HCT116 (cell line): ENCODE results near the gene HERC3. TPM values are rescaled to one million over a fixed set of nuclear protein-coding genes. Genes with fewer than 3 reads are reported as not detected.

Experiments used
- ATAC-seq: fragments of 200-7000 bp; cut with Tn5 transposase; 2 replicates; pipeline ENCODE4 v1.9.1; 2020; ENCODE audit warnings: mild to moderate bottlenecking, moderate library complexity
- BruUV-seq: library from RNA; stranded (reverse); fragments of 400-500 nt; replicated peaks from 2 replicates; lab custom pipeline; 2021; lab: Mats Ljungman, UMichigan
- CTCF ChIA-PET: fragments of 300-600 bp; sonication (Branson Sonifier 250); formaldehyde crosslinking; loops from one replicate; lab custom pipeline; 2021; ENCODE audit warnings: antibody characterized with exemption; lab: Charles Lee
- POLR2A ChIA-PET: fragments of 300-600, 350-600 bp; sonication (Branson Sonifier 250); formaldehyde crosslinking; loops from one replicate; lab custom pipeline; 2021; ENCODE audit warnings: antibody characterized with exemption; lab: Charles Lee
- RAD21 ChIA-PET, 2 experiments: fragments of 300-600 bp; sonication (Branson Sonifier 250); formaldehyde crosslinking; loops; one replicate each; lab custom pipeline; 2023; ENCODE audit warnings: low total read pairs in 2 of 2; ENCODE audit not compliant: uncharacterized antibody in 2 of 2, unreplicated experiment in 2 of 2, low non-redundant PET in 1 of 2; lab: Charles Lee
- DNase-seq: peaks from one replicate; pipeline ENCODE4 v3.0.0-alpha.2; 2010; ENCODE audit warnings: low read depth, low spot score
- H2AFZ ChIP-seq: fragments of 200-600 bp; shearing (Covaris generic), sonication (generic); 2 replicates; pipeline ENCODE4 v1.6.1; 2017; ENCODE audit warnings: low read depth, mixed run types, mixed read lengths, antibody characterized with exemption, low read length; ENCODE audit not compliant: poor library complexity, severe bottlenecking
- H3K27ac ChIP-seq: 2 replicates; pipeline ENCODE4 v1.5.1; 2012; ENCODE audit warnings: low read depth, low read length
- H3K27me3 ChIP-seq: fragments of 200-600 bp; sonication (generic); 2 replicates; pipeline ENCODE4 v1.6.1; 2016; ENCODE audit warnings: mixed run types, low read length, mixed read lengths; ENCODE audit not compliant: insufficient read depth
- H3K36me3 ChIP-seq, 2 experiments: fragments of 200-500 bp in 1 of 2; fragments of 200-600 bp in 1 of 2; sonication (Bioruptor generic) in 1 of 2; sonication (generic) in 1 of 2; 2 replicates each; pipeline versions ENCODE4 v1.5.1 to v1.6.1; 2014 to 2016; ENCODE audit warnings: low read length in 2 of 2, inconsistent platforms in 1 of 2, mixed read lengths in 1 of 2, mixed run types in 1 of 2; ENCODE audit not compliant: insufficient read depth in 2 of 2, control insufficient read depth in 1 of 2
- H3K4me1 ChIP-seq, 2 experiments: fragments of 200-600 bp in 1 of 2; sonication (generic) in 1 of 2; 2 replicates each; pipeline versions ENCODE4 v1.5.1 to v1.6.1; 2012 to 2017; ENCODE audit warnings: low read length in 2 of 2, inconsistent platforms in 1 of 2, mild to moderate bottlenecking in 1 of 2, mixed read lengths in 1 of 2, mixed run types in 1 of 2, moderate library complexity in 1 of 2; ENCODE audit not compliant: insufficient read depth in 2 of 2, control insufficient read depth in 1 of 2
- H3K4me2 ChIP-seq: fragments of 200-600 bp; sonication (generic); 2 replicates; pipeline ENCODE4 v1.6.1; 2017; ENCODE audit warnings: mixed run types, low read length, mixed read lengths
- H3K4me3 ChIP-seq, 2 experiments: fragments of 200-600 bp in 1 of 2; sonication (generic) in 1 of 2; replicated peaks in 1 of 2; 2 replicates each; pipeline ENCODE4 v1.5.1; 2011 to 2016; ENCODE audit warnings: low read length in 2 of 2, control low read depth in 1 of 2, low read depth in 1 of 2, mild to moderate bottlenecking in 1 of 2, mixed read lengths in 1 of 2, mixed run types in 1 of 2
- H3K79me2 ChIP-seq: fragments of 200-600 bp; sonication (generic); 2 replicates; pipeline ENCODE4 v1.6.1; 2017; ENCODE audit warnings: mild to moderate bottlenecking, mixed run types, low read length, moderate library complexity, mixed read lengths; ENCODE audit not compliant: insufficient read depth
- H3K9ac ChIP-seq: fragments of 200-600 bp; sonication (generic); 2 replicates; pipeline ENCODE4 v1.6.1; 2016; ENCODE audit warnings: low read length, mixed read lengths
- H3K9me2 ChIP-seq: fragments of 200-600 bp; sonication (generic), shearing (Covaris generic); 2 replicates; pipeline ENCODE4 v1.6.1; 2017; ENCODE audit warnings: mixed run types, mild to moderate bottlenecking, moderate library complexity; ENCODE audit not compliant: insufficient read depth
- H3K9me3 ChIP-seq, 2 experiments: fragments of 200-500 bp in 1 of 2; fragments of 200-600 bp in 1 of 2; sonication (Bioruptor generic) in 1 of 2; sonication (generic) in 1 of 2; 2 replicates each; pipeline ENCODE4 v1.6.1; 2014 to 2017; ENCODE audit warnings: low read length in 2 of 2, mixed read lengths in 2 of 2, inconsistent platforms in 1 of 2, low read depth in 1 of 2, mild to moderate bottlenecking in 1 of 2, mixed run types in 1 of 2, moderate library complexity in 1 of 2; ENCODE audit not compliant: control insufficient read depth in 1 of 2, insufficient read depth in 1 of 2
- H4K20me1 ChIP-seq: fragments of 200-600 bp; sonication (generic), shearing (Covaris generic); 2 replicates; pipeline ENCODE4 v1.6.1; 2017; ENCODE audit warnings: mixed run types, mild to moderate bottlenecking, moderate library complexity; ENCODE audit not compliant: insufficient read depth
- CBX3 ChIP-seq: IDR thresholded peaks from 2 replicates; pipeline ENCODE4 v1.6.1; 2012; ENCODE audit warnings: low read depth
- CEBPB ChIP-seq: IDR thresholded peaks from 2 replicates; pipeline ENCODE4 v1.6.1; 2012; ENCODE audit warnings: low read depth
- EGR1 ChIP-seq: IDR thresholded peaks from 2 replicates; pipeline ENCODE4 v1.6.1; 2012; ENCODE audit warnings: low read depth
- ELF1 ChIP-seq: IDR thresholded peaks from 2 replicates; pipeline ENCODE4 v1.6.1; 2012; ENCODE audit warnings: low read depth, borderline replicate concordance
- EZH2 ChIP-seq: fragments of 200-600 bp; sonication (generic); IDR thresholded peaks from 2 replicates; pipeline ENCODE4 v1.6.1; 2017; ENCODE audit warnings: antibody characterized with exemption, mixed run types
- EZH2phosphoT487 ChIP-seq: fragments of 200-600 bp; IDR thresholded peaks from 2 replicates; pipeline ENCODE4 v1.6.1; 2018; ENCODE audit warnings: antibody characterized with exemption, borderline replicate concordance
- JUND ChIP-seq: IDR thresholded peaks from 2 replicates; pipeline ENCODE4 v1.6.1; 2012
- POLR2AphosphoS5 ChIP-seq: IDR thresholded peaks from 2 replicates; pipeline ENCODE4 v1.6.1; 2011; ENCODE audit warnings: mild to moderate bottlenecking, low read depth, low read length, moderate library complexity
- RAD21 ChIP-seq: IDR thresholded peaks from 2 replicates; pipeline ENCODE4 v1.6.1; 2012; ENCODE audit warnings: low read depth, mild to moderate bottlenecking
- SIN3A ChIP-seq: IDR thresholded peaks from 2 replicates; pipeline ENCODE4 v1.6.1; 2012; ENCODE audit warnings: low read depth
- SP1 ChIP-seq: IDR thresholded peaks from 2 replicates; pipeline ENCODE4 v1.6.1; 2012; ENCODE audit warnings: low read depth
- TCF7L2 ChIP-seq: IDR thresholded peaks from 2 replicates; pipeline ENCODE4 v1.7.0; 2011; ENCODE audit warnings: borderline replicate concordance, inconsistent platforms; ENCODE audit not compliant: insufficient read depth, insufficient read length; ENCODE audit errors: extremely low read depth
- YY1 ChIP-seq: IDR thresholded peaks from 2 replicates; pipeline ENCODE4 v1.6.1; 2011; ENCODE audit warnings: low read length, low read depth, moderate library complexity, mild to moderate bottlenecking; ENCODE audit not compliant: insufficient replicate concordance; ENCODE audit errors: extremely low read depth
- ZFX ChIP-seq: fragments of 450-650 bp; IDR thresholded peaks from 2 replicates; pipeline ENCODE4 v1.6.1; 2017
- ZNF274 ChIP-seq: fragments of 200-500 bp; sonication (Bioruptor generic); IDR thresholded peaks from 2 replicates; pipeline ENCODE4 v1.6.1; 2014; ENCODE audit warnings: mild to moderate bottlenecking, low read depth, low read length, inconsistent platforms
- intact Hi-C: fragments of 100-400 bp; cut with micrococcal nuclease; formaldehyde crosslinking; loops from 2 replicates; pipeline ENCODE4 v1.10.0; 2022
- total RNA-seq: library from RNA; stranded (reverse); gene quantifications from one replicate; pipeline ENCODE4 v1.2.1, GENCODE V29; 2021; ENCODE audit not compliant: unreplicated experiment
- TF ChIP-seq, protein P1 (sequence below): IDR thresholded peaks from 2 replicates; pipeline ENCODE4 v1.6.1; 2012
- TF ChIP-seq, protein P2 (sequence below), 3 experiments: fragments of 200-600 bp in 1 of 3; sonication (generic) in 1 of 3; IDR thresholded peaks in 2 of 3; conservative IDR thresholded peaks in 1 of 3; 2 replicates each; pipeline ENCODE4 v1.5.1; 2012 to 2017; ENCODE audit warnings: low read depth in 2 of 3, low read length in 2 of 3, antibody characterized with exemption in 1 of 3, borderline replicate concordance in 1 of 3, control low read depth in 1 of 3, mild to moderate bottlenecking in 1 of 3, mixed read lengths in 1 of 3, mixed run types in 1 of 3, moderate library complexity in 1 of 3; ENCODE audit not compliant: insufficient read depth in 1 of 3
- TF ChIP-seq, protein P3 (sequence below): IDR thresholded peaks from 2 replicates; pipeline ENCODE4 v1.6.1; 2011; ENCODE audit warnings: mild to moderate bottlenecking, low read length, moderate library complexity; ENCODE audit not compliant: insufficient replicate concordance; ENCODE audit errors: extremely low read depth

The HERC3 gene
- total RNA-seq, 1 experiment from 2014 or later, result 10.8 TPM

DNA sequence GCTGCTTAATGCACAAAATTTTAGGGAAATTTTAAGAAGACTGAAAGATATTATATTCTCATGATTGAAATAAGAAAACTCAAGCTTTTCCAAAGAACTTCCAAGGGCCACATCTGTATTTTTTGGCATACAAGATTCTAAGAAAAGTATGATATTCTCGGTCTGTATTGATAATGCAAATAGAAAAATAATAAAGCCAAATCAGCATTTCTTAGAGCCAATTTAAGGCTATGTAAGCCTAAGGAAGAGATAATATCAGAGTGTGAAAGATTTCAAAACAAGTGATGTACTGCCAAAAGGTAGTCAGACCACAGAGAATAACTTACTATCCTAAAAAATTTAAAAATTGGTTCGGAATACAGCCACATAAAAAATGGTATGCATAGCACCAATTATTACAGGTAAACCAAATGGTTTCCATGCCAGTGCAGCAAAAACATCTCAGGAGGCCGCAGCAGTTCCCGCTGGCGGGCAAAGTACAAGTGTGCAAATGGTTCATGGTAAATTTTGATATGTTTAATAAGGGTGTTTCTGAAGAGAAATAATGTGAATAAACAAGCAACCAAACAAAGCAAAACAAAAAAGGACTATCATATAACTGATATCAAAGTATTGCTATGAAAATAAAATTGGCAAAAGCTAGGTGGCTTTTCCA is 140.6 kb downstream of the HERC3 start:
- no peak for TF ChIP-seq SIN3A
- no peak for TF ChIP-seq YY1
- no peak for TF ChIP-seq JUND
- no peak for TF ChIP-seq POLR2AphosphoS5
- no peak for TF ChIP-seq RAD21
- no peak for TF ChIP-seq EZH2
- no peak for TF ChIP-seq TCF7L2
- no peak for TF ChIP-seq ZNF274
- TF ChIP-seq, protein P1, sequence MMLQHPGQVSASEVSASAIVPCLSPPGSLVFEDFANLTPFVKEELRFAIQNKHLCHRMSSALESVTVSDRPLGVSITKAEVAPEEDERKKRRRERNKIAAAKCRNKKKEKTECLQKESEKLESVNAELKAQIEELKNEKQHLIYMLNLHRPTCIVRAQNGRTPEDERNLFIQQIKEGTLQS, result no peak
- no peak for TF ChIP-seq CBX3
- TF ChIP-seq CEBPB, result no peak
- TF ChIP-seq ZFX, result no peak
- no peak for TF ChIP-seq ELF1
- TF ChIP-seq EGR1, result no peak
- TF ChIP-seq EZH2phosphoT487, result no peak
- TF ChIP-seq, protein P2, sequence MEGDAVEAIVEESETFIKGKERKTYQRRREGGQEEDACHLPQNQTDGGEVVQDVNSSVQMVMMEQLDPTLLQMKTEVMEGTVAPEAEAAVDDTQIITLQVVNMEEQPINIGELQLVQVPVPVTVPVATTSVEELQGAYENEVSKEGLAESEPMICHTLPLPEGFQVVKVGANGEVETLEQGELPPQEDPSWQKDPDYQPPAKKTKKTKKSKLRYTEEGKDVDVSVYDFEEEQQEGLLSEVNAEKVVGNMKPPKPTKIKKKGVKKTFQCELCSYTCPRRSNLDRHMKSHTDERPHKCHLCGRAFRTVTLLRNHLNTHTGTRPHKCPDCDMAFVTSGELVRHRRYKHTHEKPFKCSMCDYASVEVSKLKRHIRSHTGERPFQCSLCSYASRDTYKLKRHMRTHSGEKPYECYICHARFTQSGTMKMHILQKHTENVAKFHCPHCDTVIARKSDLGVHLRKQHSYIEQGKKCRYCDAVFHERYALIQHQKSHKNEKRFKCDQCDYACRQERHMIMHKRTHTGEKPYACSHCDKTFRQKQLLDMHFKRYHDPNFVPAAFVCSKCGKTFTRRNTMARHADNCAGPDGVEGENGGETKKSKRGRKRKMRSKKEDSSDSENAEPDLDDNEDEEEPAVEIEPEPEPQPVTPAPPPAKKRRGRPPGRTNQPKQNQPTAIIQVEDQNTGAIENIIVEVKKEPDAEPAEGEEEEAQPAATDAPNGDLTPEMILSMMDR (IDR thresholded peaks at IDR 0.05 in 2 of 3, conservative IDR thresholded peaks at IDR 0.05 in 1 of 3; ENCODE audit: borderline replicate concordance in 1 of 3, insufficient read depth in 1 of 3, low read depth in 2 of 3, low read length in 2 of 3), result no peak
- TF ChIP-seq SP1, result no peak
- TF ChIP-seq, protein P3, sequence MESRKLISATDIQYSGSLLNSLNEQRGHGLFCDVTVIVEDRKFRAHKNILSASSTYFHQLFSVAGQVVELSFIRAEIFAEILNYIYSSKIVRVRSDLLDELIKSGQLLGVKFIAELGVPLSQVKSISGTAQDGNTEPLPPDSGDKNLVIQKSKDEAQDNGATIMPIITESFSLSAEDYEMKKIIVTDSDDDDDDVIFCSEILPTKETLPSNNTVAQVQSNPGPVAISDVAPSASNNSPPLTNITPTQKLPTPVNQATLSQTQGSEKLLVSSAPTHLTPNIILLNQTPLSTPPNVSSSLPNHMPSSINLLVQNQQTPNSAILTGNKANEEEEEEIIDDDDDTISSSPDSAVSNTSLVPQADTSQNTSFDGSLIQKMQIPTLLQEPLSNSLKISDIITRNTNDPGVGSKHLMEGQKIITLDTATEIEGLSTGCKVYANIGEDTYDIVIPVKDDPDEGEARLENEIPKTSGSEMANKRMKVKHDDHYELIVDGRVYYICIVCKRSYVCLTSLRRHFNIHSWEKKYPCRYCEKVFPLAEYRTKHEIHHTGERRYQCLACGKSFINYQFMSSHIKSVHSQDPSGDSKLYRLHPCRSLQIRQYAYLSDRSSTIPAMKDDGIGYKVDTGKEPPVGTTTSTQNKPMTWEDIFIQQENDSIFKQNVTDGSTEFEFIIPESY, result no peak
- TF ChIP-seq, all 23 proteins: peak for 0
- Histone ChIP-seq H3K4me3 (no peak overlapping the region), H3K4me1 (no peaks in the 10 kb centered on the region), H3K79me2 (no peaks in the 10 kb centered on the region), H3K9me2 (no peaks in the 10 kb centered on the region), H2AFZ (no peak overlapping the region), H3K9me3 (no peaks in the 10 kb centered on the region), H3K4me2 (no peak overlapping the region), H3K27me3 (no peaks in the 10 kb centered on the region), H4K20me1 (no peaks in the 10 kb centered on the region), H3K36me3 (peaks cover 0 to 7% of the 10 kb centered on the region in 2 experiments; a peak in 1 of 4 replicates), H3K27ac (no peak overlapping the region), H3K9ac (no peak overlapping the region)
- intact Hi-C loops, result no loop called here
- ChIA-PET RAD21 (no interaction called here), POLR2A (no interaction called here), CTCF (no interaction called here)
- no peak for DNase-seq
- ATAC-seq, result no peak
- no TSS peak for BruUV-seq
